ENCODE measurements around the gene CPEB1. TPM values are rescaled to one million over a fixed set of nuclear protein-coding genes. Genes with fewer than 3 reads are reported as not detected.

Gene CPEB1
- total and polyA plus RNA-seq, 2 of the 13 experiments (the other 11 are each of a cell fraction or from before 2014, with no cell fraction given), result 0.03 to 0.07 TPM

- no peak for TF ChIP-seq ARID3A (IDR thresholded peaks at IDR 0.05; ENCODE audit: low read depth, low read length)
- TF ChIP-seq ATAD3A (CRISPR knock-in tag; IDR thresholded peaks at IDR 0.05), result no peak
- no peak for TF ChIP-seq ZNF331 (CRISPR knock-in tag; IDR thresholded peaks at IDR 0.05)
- TF ChIP-seq ZNF281 (CRISPR knock-in tag; IDR thresholded peaks at IDR 0.05; ENCODE audit: borderline replicate concordance), result no peak
- no peak for TF ChIP-seq ZNF17 (CRISPR knock-in tag; IDR thresholded peaks at IDR 0.05)
- no peak for TF ChIP-seq TOE1 (CRISPR knock-in tag; IDR thresholded peaks at IDR 0.05)
- TF ChIP-seq MXD3 (CRISPR knock-in tag; IDR thresholded peaks at IDR 0.05), result no peak
- no peak for TF ChIP-seq HES4 (CRISPR knock-in tag; IDR thresholded peaks at IDR 0.05; ENCODE audit: borderline replicate concordance)
- no peak for TF ChIP-seq EHMT2 (IDR thresholded peaks at IDR 0.05; ENCODE audit: borderline replicate concordance, low read depth, low read length)
- TF ChIP-seq NFRKB (IDR thresholded peaks at IDR 0.05), result no peak
- no peak for TF ChIP-seq ZNF589 (CRISPR knock-in tag; conservative IDR thresholded peaks at IDR 0.05)
- TF ChIP-seq NR0B2 (CRISPR knock-in tag; IDR thresholded peaks at IDR 0.05), result no peak
- no peak for TF ChIP-seq TCF7L2 (IDR thresholded peaks at IDR 0.05; ENCODE audit: low read depth, low read length)
- TF ChIP-seq FOXC1 (CRISPR knock-in tag; IDR thresholded peaks at IDR 0.05; ENCODE audit: borderline replicate concordance), result no peak
- no peak for TF ChIP-seq ZNF367 (CRISPR knock-in tag; IDR thresholded peaks at IDR 0.05; ENCODE audit: borderline replicate concordance)
- TF ChIP-seq KDM4B (CRISPR knock-in tag; IDR thresholded peaks at IDR 0.05), result no peak
- no peak for TF ChIP-seq ZNF570 (CRISPR knock-in tag; IDR thresholded peaks at IDR 0.05; ENCODE audit: borderline replicate concordance)
- no peak for TF ChIP-seq TBL1XR1 (IDR thresholded peaks at IDR 0.05; ENCODE audit: borderline replicate concordance, low read length, partially characterized antibody)
- no peak for TF ChIP-seq XRCC5 (optimal IDR thresholded peaks at IDR 0.05; ENCODE audit: low read length)
- no peak for TF ChIP-seq ARHGAP35 (CRISPR knock-in tag; IDR thresholded peaks at IDR 0.05; ENCODE audit: borderline replicate concordance)
- TF ChIP-seq ZMYM2 (CRISPR knock-in tag; IDR thresholded peaks at IDR 0.05), result no peak
- TF ChIP-seq ETV6 (CRISPR knock-in tag; conservative IDR thresholded peaks at IDR 0.05), result no peak
- TF ChIP-seq ZNF7 (CRISPR knock-in tag; IDR thresholded peaks at IDR 0.05), result no peak
- TF ChIP-seq PHF21A (CRISPR knock-in tag; IDR thresholded peaks at IDR 0.05), result no peak
- no peak for TF ChIP-seq PTBP1 (IDR thresholded peaks at IDR 0.05; ENCODE audit: low read depth, low read length, poor library complexity, severe bottlenecking)
- no peak for TF ChIP-seq ZKSCAN8 (CRISPR knock-in tag; IDR thresholded peaks at IDR 0.05; ENCODE audit: borderline replicate concordance)
These were observed 111.4 kb downstream of the CPEB1 start (continued) for GRCh38 chr15:82535566-82536408.

All from HepG2 (cell line).